Measurements from ENCODE around the gene MEX3A. TPM values are rescaled to one million over a fixed set of nuclear protein-coding genes. Genes with fewer than 3 reads are reported as not detected.

The MEX3A gene
- total and polyA plus RNA-seq, 10 of the 15 experiments (the other 5 are each of a cell fraction or from before 2014, with no cell fraction given): 0.11 to 5.1 (median 1.7) TPM

- H3K79me2 ChIP-seq (ENCODE audit: control insufficient read depth, insufficient read depth, low read length): peaks cover 70% of the 10 kb centered on the region
- no TSS peak for BruUV-seq (replicated peaks)
- ChIA-PET CTCF (interaction anchor here (5.0 to 25.7 kb wide), 2 partner anchors 12 to 20 kb away, joined by 43 to 1294 read pairs; no protein-coding TSS in a partner anchor), SMC1A (ENCODE audit: uncharacterized antibody, unreplicated experiment) (interaction anchor here (0.6 to 23.6 kb wide), 4 partner anchors 11 to 1292 kb away, joined by 3 to 874 read pairs (median 48); no protein-coding TSS in a partner anchor), RAD21 (ENCODE audit: unreplicated experiment) (interaction anchor here (1.1 to 22.2 kb wide), 3 partner anchors 10 to 36 kb away, joined by 3 to 695 read pairs (median 105); no protein-coding TSS in a partner anchor), POLR2A (interaction anchor here (0.7 to 12.7 kb wide), 8 partner anchors 9 to 139 kb away, joined by 3 to 128 read pairs (median 6); partner anchors contain the start of genes ARHGEF2 and PMF1)
- H2AFZ ChIP-seq (ENCODE audit: control insufficient read depth, low read depth, low read length): no peak overlapping the region
- in situ Hi-C loops (cut with MboI): no loop called here
- H3K27me3 ChIP-seq (replicated peaks in 1 of 2; ENCODE audit: control insufficient read depth in 2 of 2, insufficient read depth in 2 of 2, low read length in 1 of 2): no peaks in the 10 kb centered on the region
- FAIRE-seq: no peak
- peaks cover 30% of the 10 kb centered on the region for H3K4me1 ChIP-seq (ENCODE audit: control insufficient read depth, insufficient read depth, low read length)
- peak overlapping the region; percentile 56 for H3K4me3 ChIP-seq
- H3K9me3 ChIP-seq (replicated peaks; ENCODE audit: control insufficient read depth, insufficient read depth, low read length): no peaks in the 10 kb centered on the region
- DNase-seq (ENCODE audit: low read depth, low spot score): no peak
- peak overlapping the region; percentile 24; the same call in 1 of the 2 replicates for H3K27ac ChIP-seq (ENCODE audit: control insufficient read depth, insufficient read depth)
- peak overlapping the region; percentile 57; the same call in 1 of the 2 replicates for H3K4me2 ChIP-seq (ENCODE audit: control insufficient read depth, insufficient read depth)
- no peaks in the 10 kb centered on the region; a peak in 1 of 4 replicates for H3K36me3 ChIP-seq (ENCODE audit: control insufficient read depth in 2 of 2, insufficient read depth in 2 of 2, low read length in 1 of 2)
- 94% methylated on average over 13 of the region's 13 CpGs for WGBS (ENCODE audit: insufficient coverage, insufficient replicate concordance, low lambda C conversion rate, missing lambda C conversion rate)
- peak overlapping the region; percentile 47; the same call in 1 of the 2 replicates for H3K9ac ChIP-seq (ENCODE audit: control insufficient read depth, insufficient read depth, low read length)
- TF ChIP-seq PBX3 (IDR thresholded peaks at IDR 0.05; ENCODE audit: insufficient replicate concordance, low read depth, low read length) (no peak), ZNF384 (IDR thresholded peaks at IDR 0.05; ENCODE audit: borderline replicate concordance, low read depth, low read length) (peak; percentile 44; the same call in 1 of the 2 replicates)
- no peaks in the 10 kb centered on the region for H4K20me1 ChIP-seq (ENCODE audit: control insufficient read depth, insufficient read depth)
- intact Hi-C loops (cut with micrococcal nuclease; ENCODE audit: unreplicated experiment): no loop called here
- no peak for ATAC-seq
Observed at GRCh38 chr1:156117414-156118176, 35.3 kb upstream of the MEX3A start.

Measured in GM12878 (cell line).